Activated CD8-positive, alpha-beta memory T cell treated with anti-CD3 and anti-CD28 coated beads for 1 hour (primary cell): Measurements from ENCODE around the gene KCNH5.

Experiments used
- DNase-seq, 2 donors: peaks; one replicate each; pipeline ENCODE4 v3.0.0-alpha.2; 2020; ENCODE audit warnings: low read depth in 1 of 2; ENCODE audit errors: extremely low read depth in 1 of 2

The KCNH5 gene, protein sequence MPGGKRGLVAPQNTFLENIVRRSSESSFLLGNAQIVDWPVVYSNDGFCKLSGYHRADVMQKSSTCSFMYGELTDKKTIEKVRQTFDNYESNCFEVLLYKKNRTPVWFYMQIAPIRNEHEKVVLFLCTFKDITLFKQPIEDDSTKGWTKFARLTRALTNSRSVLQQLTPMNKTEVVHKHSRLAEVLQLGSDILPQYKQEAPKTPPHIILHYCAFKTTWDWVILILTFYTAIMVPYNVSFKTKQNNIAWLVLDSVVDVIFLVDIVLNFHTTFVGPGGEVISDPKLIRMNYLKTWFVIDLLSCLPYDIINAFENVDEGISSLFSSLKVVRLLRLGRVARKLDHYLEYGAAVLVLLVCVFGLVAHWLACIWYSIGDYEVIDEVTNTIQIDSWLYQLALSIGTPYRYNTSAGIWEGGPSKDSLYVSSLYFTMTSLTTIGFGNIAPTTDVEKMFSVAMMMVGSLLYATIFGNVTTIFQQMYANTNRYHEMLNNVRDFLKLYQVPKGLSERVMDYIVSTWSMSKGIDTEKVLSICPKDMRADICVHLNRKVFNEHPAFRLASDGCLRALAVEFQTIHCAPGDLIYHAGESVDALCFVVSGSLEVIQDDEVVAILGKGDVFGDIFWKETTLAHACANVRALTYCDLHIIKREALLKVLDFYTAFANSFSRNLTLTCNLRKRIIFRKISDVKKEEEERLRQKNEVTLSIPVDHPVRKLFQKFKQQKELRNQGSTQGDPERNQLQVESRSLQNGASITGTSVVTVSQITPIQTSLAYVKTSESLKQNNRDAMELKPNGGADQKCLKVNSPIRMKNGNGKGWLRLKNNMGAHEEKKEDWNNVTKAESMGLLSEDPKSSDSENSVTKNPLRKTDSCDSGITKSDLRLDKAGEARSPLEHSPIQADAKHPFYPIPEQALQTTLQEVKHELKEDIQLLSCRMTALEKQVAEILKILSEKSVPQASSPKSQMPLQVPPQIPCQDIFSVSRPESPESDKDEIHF

DNA sequence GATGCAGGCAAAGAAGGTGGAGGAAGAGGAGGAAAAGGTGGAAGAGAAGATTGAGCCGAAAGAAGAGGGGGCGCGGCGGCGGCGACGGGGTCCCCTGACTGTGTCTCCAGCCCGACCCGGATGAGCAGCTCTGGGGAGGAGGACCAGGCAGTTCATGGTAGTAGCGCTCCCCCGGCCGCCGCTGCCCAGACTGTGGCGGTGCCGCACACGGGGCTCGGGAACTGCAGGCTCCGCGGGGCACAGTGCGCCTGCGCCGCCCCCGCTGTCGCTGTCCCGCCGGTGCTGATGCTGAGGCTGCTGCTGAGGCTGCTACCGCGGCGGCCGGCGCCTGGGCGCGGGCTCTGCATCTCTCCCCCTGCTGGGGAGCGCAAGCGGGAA, at the start of gene KCNH5:
Gene KCNH5 (minus strand): TSS at position 225 of the 378 bp plus-strand sequence. CDS start 272 bp downstream, outside the sequence.
- no peak for DNase-seq

DNA sequence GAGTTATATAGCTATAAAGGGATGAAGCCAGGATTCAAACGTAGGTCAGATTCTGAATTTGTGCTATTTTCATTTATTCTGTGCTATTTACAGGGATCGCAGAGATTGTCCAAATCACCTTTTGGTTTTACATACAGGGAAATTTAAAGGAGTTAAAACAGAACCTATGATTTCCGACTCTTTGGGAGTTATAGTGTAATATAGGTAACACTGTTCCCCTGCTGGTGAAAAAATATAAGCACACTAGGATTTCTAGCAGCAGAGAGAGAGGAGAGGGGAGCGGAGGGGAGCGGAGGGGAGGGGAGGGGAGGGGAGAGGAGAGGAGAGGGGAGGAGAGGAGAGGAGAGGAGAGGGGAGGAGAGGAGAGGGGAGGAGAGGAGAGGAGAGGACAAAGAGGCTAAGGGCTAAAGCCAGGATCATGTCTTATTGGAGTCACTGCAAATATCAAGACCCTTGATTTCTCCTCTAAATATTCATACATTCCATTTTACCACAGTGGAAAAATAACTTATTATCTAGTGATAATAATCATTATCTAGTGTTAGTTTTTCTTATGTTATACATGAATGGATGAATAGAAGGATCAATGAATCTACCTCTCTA, 46.2 kb upstream of the KCNH5 start:
- no peak for DNase-seq

DNA sequence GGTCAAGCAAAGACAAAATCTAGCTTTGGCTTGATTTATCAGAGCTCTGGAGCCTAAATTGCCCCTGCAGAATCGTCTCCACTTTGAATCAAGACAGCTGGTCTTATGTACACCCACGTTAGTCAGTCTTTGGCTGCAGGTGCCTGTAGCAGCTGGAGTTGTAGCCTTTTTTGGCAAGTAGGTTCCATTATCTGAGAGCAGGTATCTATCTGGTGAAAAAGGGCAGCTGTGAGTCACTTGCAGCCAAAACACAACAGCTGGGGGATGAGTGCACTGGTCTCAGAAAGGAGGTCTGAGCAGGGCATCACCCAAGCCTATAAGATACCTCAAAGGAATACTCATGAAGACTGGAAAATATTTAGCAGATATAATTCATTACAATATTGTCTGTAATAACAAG, 43.6 kb upstream of the KCNH5 start:
- DNase-seq = no peak

DNA sequence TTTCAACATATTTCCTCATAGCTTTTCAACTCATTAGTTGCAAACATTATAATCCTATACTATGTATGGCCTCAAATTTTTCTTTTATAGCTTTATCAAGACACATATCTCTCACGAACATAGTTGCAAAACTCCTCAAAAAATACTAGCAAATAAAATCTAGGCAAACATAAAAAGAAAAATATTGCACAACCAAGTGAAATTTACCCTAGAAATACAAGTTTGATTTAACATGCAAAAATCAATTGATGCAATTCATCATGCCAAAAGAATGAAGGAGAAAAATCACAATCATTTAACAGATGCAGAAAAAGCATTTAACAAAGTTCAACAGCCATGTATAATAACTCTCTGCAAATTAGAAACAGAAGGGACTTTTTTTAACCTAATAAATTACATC, 33.3 kb upstream of the KCNH5 start:
- no peak for DNase-seq

DNA sequence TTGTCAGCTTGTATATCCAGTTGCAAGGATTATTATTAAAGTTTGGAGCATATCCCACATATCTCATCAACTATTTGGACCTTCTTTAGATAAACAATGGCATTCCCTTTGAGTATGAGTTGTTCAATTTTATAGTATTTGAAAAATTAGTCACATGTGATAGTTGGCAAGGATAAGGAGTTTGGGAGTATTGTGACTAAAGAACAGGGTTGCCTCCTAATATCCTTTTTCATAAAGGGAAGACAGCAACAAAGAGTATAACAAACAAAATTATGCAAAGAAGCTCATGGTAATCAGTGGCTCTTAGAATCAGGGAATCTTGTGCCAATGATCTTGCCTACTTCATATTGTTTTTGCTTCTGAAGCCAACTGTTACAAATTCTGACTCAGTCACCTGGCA, 31.2 kb upstream of the KCNH5 start:
- no peak for DNase-seq

DNA sequence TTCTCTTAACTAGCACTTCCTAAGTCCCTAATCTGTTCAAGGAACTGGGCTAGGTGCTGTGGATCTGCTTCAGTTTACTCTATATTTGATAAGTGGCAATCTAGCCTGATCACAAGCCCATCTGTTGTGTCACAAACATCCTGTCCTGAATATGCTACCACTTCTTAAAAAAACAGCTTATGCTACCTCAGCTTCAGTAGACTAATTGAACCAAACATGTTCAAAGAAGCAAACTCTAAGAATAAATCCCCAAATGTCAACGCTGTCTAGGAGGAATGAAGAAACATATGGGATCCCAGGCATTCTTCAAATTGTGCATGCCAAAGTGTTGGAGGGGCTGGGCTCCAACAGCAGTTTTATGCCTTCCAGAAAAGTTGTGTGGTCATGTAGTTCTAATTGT, 10.4 kb upstream of the KCNH5 start:
- no peak for DNase-seq

DNA sequence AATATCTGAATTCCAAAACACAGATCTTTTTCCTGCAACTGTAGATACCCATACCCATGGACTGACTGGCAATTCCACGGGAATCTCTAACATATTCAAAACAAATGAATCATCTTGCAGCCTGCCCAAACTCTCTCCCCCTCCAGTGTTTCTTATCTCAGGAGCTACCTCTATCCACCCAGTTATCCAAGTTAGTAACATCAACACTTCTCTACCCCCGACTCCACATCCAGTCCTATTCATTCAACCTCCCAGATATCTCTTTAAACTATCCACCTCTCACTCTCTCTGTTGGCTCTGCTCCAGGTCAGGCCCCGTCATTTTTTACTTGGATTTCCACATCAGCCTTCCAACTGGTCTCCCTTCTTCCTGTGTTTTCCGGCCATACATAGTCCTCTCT, 6.7 kb upstream of the KCNH5 start:
- DNase-seq = no peak

DNA sequence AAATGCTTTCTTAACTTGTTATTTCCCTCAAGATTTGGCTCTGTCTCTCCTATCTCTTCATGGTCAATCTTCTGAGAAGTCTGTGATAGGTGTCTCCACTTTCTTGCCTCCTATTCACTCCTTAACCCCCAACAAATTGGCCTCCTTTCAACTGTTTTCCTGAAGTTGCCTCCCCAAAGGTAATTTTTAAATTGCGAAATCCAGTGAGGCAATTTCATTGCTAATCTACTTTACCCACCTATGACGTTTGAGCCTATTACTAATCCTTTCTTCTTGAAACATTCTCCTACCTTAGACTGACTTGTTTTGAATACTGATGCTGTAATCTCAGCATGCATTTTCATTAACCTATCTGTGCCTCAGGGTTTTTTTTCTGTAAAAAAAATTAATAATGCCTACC, 6.0 kb upstream of the KCNH5 start:
- DNase-seq = no peak

DNA sequence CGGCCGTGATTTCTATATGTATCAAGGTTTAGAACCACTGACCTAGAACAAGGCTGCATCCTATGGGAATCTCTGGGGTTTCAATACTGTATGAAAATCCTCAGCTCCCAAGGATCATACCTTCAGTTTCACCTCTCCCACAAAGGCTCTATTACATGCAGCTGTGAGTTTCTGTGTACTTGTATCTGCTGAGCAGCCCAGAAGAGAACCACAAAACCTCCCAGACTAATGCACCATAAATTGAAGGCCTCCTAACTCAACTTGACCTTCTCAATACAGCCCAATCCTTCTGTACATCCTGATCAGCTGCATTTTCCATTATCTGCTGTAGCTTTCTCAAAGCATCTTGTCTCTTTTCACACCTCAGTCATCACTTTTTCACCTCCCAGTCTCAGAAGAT, 5.4 kb upstream of the KCNH5 start:
- no peak for DNase-seq

DNA sequence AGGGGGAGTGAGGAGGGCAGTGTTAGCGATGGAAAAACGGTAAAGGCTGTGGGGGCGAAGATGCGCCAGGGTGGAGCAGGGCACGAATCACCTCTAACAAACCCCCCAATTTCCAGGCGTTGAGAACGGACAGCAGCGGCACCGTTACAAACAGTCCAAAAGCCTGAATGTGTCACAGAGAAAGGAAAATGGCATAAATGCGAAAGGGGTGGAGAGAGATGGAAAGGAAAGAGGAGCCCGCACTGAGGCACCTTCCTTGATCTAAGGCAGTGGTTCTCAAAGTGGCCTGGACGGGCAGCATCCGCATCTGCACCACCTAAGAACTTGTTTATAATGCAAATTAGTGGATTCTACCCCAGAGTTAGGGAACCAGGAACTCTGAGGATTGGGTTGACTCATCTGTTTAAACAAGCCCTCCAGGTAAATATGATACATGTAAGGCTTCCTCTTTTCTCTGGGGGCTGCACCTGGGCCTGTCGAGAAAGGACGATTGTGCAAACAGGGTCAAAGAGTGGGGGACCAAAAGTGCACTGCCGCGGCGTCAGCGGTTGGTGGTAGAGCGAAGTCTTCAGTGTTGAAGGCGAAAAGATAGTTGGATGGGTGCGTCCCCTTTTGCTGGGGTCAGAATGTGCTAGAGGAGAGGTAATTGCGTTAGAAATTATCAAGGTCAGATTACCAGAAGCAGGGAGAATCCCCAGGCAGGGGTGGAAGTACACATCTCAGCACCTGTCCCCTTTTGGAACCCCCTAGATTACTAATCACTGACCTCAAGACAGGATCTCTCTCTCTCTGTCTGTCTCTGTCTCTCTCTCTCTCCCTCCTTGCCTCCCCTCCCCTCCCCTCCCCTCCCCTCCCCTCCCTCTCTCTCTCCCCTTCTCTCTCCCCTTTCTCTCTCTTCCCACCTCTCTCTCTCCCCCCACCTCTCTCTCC, 1.3 kb upstream of the KCNH5 start:
- no peak for DNase-seq

DNA sequence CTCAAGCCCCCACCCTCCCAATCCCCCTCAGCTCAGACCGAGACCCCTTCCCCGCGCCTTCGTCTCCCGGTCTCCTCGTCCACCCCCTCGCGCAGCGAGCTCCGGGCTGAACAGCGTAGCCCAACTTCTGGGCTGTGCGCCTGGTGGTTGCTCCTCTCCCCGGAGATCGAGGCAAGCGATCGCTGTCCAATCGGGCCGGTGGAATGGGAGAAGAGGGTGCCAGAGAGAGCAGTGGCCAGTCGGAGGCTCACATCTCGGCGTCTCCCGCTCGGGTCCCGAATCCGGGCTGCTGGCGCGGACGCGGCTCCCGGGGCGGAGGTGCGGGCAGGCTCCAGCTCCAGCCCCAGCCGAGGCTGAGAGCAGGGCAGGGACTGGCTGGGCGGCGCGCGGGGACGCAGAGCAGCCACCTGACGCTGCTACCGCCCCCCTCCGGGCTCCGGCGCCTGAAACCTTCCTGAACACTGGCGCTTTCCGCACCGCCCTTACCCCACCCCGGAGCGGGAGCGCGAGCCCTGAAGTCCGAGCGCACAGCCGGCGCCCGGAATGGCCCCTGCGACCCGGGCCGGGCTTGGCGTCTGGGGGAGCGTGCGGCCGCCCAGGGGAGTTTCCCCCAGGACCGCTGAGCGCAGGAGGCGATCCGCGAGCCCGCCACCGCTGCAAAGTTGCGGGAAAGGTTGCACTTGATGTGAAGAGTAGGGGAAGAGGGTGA, 508 bp upstream of the KCNH5 start:
- DNase-seq = no peak

DNA sequence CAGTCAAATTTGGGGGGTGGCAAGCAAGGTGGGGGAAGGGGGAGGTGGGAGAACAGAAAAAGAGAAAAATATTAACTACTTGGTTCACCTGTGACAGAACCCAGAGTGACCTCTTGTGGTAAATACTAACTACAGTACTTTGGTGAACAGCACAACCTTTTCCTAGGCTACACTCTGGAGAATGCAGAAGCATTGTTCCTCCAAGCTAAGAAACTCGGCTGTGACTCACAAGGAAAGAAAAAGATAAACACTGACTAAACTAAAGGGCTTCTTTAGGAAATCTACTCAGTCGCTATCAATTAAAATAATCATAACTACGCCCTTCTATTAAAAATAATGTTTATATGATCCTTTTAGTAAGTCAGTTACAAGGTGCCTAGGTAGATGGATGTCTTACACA, 5.4 kb downstream of the KCNH5 start:
- no peak for DNase-seq

DNA sequence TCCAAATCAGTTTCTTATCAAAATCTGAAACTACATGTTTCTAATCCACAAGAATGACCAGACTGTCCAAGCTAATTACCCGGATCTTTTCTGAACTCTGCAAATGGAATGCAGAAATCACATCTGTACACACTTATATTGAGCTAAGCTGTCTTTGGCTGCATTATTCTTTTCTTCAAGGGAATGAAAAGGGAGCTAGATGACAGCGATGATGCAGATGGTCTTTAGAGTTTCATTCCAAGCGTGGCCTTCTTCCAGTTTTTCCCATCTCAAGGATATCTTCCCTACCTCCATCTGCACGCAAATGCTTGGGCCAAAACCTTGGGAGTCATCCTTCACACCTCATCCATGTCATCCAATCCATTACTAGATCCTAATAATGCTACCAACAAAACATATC, 12.6 kb downstream of the KCNH5 start:
- DNase-seq = no peak

DNA sequence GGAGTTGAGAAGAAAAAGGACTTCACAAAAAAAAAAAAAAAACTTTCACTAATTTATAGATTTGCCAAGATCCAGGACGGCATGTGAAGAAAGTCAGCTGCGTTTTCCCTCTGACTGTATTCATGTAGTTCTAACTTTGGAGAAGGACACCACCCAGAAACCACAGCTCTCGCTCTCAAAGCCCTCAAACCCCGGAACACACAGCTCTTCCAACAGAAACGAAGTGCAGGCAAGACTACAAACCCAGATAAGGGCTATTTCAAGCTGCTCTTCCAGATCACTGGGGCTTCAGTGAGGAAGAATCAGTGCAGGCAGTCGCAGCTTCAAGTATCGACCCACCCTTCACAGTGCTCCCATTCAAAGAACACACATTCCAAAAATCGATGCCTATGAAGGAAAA, 13.2 kb downstream of the KCNH5 start:
- DNase-seq = no peak

DNA sequence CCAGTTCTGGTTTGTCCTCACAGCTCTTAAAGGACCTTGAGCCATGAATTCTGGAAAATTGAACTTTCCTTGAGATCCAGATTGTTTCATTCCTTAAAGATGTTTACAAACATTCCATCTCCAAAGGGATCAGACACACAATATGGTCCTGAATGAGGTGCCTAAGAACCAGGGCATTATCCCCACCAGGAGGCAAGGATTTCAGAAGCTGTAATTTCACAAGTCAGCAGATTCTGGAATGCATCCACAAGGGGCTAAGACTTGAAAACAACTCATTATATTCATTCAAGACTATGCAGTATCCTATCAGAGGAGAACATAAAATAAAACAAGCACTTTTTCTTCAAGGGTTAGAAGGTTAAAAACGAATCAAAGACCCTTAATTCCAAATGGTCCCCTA, 15.1 kb downstream of the KCNH5 start:
- no peak for DNase-seq

DNA sequence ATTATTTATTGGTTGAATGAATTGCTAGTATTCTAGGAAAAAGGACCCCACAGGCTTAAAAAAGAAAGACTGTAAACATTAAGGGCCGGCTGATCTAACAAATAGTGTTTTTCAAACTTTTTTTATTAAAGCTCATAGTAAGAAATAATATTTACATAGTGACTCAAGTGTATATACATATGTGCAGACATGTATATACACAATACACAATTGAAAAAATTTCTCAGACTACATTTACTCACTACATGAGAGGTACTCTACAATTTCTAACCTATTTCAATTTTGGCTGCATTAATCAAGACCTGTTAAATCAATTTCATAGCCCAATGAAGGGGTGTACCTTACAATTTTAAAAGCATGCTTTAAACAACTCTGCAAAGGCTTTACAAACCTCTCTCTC, 17.5 kb downstream of the KCNH5 start:
- no peak for DNase-seq

DNA sequence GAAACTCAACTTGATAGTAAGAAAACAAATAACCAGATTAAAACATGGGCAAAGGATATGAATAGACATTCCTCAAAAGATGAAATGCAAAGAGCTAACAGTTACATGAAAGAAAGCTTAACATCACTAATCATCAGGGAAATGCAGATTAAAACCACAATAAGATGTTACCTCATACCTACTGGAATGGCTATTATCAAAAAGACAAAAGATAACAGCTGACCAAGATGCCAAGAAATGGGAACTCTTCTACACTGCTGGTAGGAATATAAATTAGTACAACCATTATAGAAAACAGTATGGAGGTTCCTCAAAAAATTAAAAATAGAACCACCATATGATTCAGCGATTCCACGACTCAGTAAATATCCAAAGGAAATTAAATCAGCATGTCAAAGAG, 18.8 kb downstream of the KCNH5 start:
- no peak for DNase-seq

DNA sequence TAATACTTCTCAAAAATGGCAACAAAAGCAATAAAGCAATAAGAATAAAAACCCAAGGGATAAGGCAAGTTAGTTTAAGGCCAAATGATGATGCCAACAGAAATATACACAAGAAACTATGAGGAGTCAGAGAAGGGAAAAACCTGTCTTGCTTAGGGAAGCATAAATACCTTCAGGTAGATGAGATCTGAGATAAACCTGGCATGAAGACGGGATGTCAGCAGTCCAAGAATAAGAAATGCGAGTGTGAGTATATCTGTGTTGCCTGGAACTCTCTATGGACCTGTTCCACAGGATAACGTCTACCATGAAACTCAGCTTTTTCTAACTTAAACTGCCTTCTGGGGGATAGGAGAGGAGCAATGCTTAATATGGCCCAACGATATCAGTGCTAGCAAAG, 30.6 kb downstream of the KCNH5 start:
- no peak for DNase-seq

DNA sequence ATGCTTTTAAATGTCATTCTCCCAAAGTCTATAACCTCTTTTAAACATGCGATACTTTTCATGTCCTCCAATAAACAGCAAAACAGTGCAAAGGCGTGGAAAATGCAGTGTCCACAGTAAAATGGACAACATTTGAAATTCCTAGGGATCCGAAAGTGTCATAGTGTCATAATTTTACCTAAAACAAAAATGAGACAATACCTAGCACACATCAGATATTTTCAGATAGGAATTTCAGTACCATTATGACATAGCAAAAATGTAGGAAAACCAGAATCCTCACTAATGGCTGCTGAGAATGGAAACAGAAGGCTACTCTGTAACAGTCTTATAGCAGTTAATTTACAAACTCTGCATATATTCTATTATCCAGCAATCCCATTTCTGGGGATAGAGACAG, 33.1 kb downstream of the KCNH5 start:
- DNase-seq = no peak

DNA sequence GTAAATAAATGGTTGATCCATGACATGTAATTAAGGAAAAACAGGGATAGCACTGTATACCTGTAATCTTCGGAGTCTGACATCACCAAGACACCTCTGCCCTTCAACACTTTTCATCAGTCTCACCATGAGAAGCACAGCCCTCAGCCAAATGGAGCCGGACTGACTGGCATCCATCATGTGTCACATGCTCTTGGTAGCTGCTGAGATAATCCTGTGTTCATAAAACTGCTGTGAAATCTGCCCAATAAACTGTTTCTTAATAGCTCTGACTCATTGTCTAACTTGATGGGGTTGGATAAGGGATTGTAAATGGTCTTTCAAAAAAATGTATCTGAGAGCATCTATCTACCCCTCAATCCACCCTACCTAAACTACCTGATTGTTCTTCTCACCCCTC, 33.6 kb downstream of the KCNH5 start:
- DNase-seq = no peak
